Activated CD4-positive, alpha-beta T cell treated with anti-CD3 and anti-CD28 coated beads, Interleukin-2, amount 50 U/mL, for 48 hours (primary cell): ENCODE measurements around the gene GLYATL3.

ENCODE experiments used
- DNase-seq, 2 experiments: peaks; one replicate each; pipeline ENCODE4 v3.0.0-alpha.2; 2020

The GLYATL3 gene

DNA sequence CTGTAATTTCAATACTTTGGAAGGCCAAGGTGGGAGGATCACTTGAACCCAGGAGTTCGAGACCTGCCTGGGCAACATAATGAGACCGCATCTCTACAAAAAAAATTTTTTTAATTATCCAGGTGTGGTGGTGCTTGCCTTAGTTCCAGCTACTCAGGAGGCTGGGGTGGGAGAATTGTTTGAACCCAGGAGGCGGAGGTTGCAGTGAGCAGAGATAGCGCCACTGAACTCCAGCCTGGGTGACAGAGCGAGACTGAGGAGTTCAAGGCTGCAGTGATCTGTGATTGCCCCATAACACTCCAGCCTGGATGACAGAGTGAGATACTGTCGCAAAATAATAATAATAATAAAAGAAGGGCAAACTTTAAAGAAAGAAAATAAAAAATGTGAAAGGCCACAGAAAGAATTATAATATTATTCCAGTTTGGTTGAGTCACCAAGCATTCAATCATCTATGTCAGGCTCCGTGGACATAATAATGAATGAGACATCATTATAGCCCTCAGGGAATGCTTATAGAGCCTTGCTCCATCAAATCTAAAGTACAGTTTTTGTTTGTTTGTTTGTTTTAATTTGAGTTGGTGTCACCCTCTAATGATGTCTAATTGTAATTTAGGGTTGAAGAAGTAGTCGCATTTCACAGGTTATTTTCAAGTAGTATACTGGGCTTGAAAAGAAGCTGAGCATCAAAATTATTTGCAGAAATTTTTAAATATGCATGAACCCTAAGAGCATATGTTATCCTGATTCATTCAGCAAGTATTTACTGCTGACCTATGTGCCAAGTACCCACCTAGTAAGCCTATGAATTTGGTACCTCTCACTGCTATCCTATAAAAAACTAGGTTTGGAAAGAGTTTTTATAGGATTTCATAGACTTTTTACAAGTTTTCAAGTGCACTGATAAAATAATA lies 15.1 kb downstream of the GLYATL3 start:
- no peak for DNase-seq

DNA sequence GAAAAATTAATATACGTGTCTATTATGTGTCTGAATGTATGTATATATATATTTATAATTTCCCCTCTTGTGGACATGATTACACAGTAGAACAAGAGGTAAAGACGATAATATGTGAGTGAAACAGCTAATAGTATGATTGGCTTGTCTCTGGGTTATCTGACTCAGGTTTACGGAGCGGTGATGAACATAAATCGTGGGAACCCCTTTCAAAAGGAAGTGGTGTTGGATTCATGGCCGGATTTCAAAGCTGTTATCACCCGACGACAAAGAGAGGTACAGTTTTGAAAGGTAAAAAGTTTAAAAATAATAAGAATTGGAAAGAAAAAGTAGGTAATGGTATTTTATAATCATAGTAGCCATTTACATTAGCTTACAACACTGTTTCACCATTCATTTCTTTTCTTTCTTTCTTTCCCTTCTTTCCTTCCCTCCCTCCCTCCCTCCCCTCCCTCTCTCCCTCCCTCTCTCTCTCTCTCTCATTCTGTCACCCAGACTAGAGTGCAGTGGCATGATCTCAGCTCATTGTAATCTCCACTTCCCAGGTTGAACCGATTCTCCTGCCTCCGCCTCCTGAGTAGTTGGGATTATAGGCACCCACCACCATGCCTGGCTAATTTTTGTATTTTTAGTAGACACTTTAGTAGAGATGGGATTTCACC lies 15.9 kb downstream of the GLYATL3 start:
- no peak for DNase-seq

DNA sequence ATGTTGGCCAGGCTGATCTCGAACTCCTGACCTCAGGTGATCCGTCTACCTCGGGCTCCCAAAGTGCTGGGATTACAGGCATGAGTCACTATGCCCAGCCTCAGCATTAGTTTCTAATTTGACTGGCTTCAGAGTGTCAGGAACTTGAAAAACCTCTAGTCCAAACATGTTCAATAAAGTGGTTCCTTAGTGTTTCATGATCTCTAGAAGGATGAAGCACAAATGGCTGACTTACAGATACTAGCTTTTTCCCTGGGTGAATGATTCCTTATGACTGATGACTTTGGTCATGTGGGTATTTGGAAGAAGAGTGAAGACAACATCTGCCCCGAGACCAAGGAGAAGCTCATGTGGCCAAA lies 16.4 kb downstream of the GLYATL3 start:
- no peak for DNase-seq

DNA sequence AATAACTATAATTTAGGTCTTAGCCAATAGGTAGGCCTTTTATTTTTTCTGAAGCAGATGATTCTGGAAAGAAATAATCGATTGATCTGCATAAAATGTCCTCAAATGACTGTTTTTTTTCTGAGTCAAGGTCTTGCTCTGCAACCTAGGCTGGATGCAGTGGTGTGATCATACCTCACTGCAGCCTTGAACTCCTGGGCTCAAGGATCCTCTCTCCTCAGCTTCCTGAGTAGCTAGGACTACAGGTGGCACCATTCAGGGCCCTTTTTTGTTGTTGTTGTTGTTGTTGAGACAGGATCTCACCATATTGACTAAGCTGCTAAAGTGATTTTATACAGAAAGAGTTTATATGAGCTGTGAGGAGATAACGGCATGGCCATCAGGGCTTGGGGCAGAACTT lies 18.2 kb downstream of the GLYATL3 start:
- no peak for DNase-seq

DNA sequence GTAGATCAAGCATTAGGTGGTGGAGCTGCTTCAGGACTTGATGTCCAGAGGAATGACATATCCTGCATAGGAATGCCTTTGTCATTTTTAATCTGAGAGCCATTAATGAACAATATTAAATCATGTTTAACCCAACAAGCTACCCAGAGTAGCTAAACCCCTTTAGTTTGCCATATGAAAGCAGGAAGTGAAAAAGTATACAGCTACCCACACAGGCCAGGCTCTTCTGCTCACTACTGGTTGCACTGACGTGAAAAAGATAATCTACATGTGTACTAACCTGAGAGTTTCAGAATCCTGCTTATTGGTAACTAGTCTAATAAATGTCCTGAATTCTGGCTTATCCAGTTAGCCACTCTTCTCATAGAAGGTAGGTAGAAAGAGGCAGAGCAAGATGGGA lies 19.9 kb downstream of the GLYATL3 start:
- no peak for DNase-seq

DNA sequence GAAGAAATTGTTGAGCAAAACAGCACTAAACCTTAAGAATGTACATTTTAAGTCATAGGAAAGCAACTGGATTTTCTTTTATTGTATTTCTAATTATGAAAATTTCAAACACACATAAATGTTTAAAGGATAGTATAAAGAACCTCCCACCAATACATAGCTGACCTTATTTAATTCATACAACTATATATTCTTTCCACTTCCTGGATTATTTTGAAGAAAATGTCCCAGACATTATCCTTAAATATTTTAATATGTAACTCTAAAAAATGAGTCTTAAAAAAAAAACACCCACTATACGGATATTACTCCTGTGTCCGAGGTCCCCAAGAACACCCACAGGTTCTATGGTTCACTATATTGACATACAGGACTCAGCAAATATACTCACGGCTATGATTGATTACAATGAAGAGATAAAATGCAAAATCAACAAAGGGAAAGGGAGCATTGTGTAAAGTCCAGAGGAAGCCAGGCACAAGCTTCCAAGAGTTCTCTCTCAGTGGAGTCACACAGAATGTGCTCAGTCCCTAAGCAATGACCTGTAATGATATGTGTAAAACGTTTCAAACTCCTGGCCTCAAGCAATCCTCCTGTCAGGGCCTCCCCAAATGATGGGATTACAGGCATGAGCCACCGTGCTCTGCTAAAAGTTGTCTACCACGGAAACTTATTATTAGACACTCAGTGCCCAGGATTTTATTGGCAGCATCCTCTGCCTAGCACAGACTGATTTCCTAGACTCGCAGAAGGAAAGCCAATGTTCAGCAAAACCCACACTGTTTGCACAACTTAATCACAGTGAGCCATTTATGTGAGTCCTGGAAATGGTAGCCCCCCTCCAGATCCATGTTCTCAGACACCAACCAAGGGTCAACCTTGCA lies 23.2 kb downstream of the GLYATL3 start:
- DNase-seq: no peak

DNA sequence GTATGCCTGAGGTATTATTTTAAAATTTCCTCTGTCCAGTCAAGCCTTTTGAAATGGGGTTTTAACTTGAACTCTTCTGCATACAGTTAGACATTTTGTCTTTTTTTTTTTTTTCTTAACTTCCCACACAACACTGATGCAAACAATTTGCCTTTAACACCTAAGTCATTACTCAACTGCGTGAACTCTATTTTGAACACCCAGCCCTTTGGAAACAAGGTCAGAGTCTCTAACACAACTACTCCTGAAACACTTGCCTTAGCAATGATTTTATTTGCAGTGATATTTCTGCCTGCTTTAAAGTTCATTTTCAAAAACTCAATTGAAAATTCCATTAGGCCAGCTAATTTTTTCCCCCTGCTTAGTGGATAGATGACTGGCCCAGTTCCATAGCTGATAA lies 24.2 kb downstream of the GLYATL3 start:
- DNase-seq: no peak

DNA sequence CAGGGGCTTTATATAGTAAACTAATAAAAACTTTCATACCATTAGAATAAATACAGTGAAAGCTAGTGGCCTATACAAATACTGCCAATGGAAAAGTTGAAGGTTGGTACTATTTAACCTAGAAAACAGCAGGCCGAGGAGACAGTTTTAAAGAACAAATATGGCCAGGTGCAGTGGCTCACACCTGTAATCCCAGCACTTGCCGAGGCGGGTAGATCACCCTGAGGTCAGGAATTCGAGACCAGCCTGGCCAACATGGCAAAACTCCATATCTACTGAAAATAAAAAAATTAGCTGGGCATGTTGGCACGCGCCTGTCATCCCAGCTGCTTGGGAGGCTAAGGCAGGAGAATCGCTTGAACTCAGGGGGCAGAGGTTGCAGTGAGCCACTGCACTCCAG lies 24.8 kb downstream of the GLYATL3 start:
- DNase-seq: no peak

DNA sequence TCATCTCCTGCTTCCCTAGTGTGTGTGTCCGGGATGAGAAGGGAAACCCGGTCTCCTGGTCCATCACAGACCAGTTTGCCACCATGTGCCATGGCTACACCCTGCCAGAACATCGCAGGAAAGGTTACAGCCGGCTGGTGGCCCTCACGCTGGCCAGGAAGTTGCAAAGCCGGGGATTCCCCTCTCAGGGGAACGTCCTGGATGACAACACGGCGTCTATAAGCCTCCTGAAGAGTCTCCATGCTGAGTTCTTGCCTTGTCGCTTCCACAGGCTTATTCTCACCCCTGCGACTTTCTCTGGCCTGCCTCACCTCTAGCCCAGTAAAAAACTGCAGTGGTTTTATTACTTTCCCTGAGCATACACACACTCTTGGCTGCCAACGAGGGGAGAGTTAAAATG lies 26.9 kb downstream of the GLYATL3 start:
- no peak for DNase-seq

DNA sequence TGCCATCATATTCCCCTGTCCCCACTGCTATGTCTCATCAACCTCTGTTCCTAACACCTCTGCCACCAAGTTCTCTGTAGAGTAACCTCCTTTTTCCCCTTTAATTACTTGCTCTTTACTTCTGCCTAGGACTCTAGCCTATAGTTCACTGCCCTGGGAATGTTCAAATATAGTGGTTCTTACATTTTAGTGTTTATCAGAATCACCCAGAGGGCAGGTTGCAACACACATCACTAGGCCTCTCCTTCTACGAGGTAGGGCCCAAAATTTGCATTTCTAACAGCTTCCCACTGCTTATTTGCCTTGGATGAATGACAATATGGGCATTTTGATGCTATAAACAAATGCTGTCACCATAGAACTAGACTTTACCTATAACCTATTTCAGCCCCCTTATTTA lies 27.6 kb downstream of the GLYATL3 start:
- no peak for DNase-seq

DNA sequence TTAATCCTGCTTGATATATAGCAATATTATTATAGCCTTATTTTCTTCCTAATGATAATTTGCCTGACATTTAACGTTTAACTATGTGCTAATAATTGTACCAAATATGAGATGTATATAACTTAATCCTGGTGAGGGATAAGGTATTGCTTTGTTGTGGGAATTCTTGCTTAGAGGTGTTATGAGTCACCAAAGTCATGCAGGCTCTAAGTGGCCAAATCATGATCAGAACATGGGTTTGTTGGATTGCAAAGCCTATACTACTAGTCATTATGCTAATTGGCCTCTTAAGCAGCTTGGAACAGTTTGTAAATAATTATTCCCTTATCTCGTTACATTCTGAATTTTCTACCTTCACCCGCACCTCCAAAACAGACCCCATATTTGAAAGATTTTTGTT lies 28.8 kb downstream of the GLYATL3 start:
- DNase-seq: no peak

DNA sequence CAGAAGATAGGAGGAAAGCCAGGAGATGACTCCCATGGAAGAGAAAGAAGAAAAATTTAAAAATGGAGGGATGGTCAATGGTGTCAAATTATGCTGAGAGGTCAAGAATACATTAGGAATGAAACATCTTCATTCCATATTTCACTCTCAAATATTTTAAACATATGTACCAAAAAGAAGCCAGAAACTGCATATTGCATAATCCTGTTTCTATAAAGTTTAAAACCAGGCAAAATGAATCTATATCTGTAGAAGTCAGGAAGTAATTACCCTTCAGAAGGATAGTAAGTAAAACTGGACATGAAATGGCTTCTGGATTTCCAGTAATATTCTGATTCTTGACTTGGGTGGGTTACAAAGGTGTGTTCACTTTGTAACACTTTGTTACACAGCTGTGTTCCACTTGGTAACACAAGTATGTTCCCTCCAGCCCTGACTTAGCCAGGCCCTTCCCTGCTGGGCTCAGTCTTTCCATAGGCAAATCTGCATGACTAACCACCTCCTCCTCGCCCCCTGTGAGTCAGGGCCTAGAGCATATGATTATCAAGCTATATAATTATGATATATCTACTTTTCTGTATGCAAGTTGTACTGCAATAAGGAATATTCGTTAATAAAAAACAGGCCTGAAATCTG lies 30.5 kb downstream of the GLYATL3 start:
- DNase-seq: no peak

DNA sequence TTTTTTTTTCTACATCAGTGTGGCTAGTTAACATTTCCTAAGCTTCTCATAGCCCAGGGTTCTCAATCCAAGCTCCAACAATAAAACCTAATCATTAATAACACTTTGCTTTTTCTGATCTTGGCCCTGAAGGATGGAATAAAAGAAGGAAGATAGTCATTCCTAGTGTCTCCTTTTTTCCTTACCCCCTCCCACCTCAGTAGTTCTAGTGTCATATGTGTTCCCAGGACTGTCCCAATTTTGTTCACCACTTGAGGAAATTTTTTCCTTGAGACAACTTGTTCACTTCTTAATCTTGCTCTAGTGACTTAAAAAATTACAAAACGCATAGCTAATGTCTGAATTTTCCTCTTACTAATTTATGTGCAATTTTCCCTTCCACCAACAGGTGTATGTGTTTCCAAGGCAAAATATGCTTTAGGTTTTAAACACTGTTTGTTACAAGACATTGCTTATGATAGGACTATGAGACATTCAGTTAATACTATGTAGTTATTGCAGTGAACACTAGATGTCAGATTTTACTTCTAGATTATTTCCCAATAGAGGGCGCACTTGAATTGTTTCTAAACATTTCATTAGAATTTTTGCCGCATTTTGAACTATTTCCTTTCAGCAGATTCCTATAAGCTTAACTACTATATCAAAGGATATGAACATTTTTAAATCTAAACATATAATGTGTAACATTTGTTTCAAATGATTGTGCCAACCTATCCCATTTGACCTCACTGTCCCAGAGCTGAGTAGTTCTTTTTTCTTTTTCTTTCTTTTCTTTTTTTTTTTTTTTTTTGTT lies 32.2 kb downstream of the GLYATL3 start:
- no peak for DNase-seq

DNA sequence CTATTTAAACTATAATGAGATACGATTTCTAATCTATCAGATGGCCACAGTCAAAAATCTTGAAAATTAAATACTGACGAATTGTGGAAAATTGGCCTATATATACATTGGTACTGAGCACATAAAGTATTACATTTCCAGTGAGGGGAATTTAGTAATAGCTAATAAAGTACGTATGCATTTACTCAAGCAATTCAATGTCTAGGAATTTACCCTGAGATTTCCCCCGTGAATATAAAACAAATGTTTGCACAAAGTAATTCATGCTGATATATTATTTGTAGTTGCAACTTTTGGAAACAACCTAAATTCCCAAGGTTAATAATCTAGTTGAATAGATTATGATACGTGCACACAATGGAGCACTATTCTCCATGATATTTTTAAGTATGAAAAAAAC lies 36.1 kb downstream of the GLYATL3 start:
- DNase-seq: no peak

DNA sequence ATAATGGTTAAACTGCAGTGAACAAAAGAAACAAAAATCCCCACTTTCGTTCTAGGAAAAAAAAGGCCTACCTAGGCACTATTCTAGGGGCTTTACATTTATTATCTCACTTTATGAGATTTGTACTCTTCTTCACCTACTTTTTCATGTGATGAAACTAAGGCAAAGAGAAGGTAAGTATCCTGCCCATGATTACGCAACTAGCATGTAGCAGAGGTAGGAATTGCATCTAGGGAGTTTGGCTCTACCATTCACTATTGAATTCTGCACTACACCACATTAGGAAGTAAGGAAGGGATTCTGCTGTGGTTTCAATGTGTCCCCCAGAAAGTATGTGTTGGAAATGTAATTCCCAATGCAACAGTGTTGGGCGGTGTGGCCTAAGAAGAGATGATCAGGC lies 39.4 kb downstream of the GLYATL3 start:
- no peak for DNase-seq

DNA sequence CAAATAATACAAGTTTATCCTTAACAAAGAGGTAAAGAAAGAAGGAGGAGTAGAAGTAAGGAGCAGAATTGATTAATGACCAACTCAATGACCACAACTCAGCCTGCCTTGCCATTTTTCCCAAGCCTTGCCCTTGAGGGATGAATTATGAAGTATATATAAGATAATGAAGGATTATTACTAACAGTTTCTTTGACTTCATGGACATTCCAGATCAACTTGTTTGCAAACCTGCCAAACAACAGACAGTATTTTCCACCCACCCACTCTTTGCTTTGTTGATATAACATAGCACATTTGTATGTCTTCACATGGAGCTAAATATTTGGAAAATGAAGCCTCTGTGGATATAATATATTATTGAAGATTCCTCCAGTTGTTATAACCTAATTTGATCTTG lies 40.9 kb downstream of the GLYATL3 start:
- no peak for DNase-seq

DNA sequence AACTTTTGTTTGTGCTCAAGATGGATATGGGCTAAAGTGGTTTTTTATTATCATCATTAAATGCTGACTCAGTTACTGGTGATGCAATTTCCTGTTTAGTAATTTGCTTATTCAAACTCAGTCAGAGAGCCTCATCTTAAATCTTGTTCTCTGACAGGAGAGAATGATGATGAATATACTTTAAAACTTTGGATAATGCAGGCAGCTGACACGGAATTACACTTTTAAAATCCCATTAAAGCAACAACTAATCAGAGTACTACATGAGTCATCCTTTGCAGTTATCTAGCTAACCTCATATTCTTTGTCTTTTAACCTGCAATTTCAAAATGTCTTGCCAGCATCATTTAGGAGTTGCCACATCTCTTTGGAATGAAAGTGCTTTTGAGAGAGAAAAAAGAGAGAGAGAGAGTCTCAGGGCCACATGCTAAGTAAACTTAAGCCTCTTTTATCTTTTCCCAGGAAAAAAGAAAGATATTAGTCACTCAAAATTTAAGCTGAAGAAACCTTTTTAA lies 41.5 kb downstream of the GLYATL3 start:
- no peak for DNase-seq

DNA sequence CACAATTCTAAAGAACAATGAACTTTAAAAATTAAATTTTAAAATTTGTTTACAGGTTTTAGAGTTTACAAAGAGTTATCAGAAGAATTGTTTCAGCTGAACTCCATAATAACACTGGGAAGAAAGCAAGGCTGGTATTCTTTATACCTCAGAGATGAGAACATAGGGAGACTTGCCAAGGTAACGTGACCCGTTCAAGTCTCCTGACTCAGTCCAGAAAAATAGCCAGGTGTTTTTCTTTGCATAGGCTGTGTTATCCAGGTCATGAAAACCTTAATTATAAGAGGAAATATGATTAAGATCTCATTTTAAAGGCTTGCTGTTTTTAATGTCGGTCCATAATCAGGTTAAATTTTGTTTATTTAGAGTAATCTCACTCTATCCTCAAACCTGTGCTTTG lies 42.2 kb downstream of the GLYATL3 start:
- DNase-seq: no peak

DNA sequence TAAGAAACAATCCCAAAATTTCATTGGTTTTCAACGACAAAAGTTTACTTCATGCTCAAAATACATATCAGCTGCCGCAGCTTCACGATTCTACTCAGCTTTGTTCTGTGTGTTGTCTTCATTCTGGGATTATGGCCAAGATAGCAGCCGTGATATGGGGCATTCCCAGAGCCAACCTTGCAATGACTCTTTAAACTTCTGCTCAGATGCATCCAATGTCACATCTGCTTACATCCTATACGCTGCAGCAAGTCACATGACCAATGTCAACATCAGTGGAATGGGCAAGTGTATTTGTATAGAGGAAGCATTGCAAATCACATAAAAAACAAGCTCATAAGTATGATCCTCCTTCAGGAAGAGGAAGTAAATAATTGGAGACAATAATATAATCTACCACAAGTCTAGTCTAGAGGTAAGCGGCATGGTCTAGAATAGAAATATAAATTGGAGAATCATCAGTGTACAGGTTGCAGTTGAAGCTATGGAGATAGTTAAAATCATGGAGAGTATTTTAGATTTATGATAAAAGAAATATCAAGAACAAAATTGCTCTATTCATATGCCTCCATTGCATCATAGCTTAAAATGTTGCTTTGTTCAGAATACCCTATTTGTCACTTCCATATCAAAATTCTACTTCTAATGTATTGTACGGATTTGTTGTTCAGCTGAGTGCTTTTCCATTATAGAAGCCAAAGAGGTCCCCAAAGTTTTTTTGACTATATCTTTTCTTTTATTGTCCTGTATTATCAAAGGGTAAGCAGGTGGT lies 43.5 kb downstream of the GLYATL3 start:
- DNase-seq: no peak

DNA sequence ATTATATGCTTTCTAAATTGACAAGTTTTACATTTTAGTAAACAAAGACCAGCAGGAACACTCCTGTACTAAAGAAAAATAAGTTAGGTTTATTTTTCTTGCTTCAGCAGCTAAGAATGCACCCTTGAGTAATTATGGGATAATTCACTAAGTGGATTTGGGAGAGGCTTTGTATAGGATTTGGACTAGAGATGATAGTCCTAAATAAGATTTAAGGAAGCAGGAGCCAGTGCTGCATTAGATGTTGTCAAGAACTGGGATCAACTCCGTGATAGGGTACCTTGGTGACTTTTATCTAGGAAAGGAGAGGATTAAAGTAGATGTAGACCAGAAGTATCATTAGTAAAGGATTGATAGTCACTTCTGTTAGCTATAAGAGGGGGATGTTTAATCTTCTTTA lies 46.6 kb downstream of the GLYATL3 start:
- DNase-seq: no peak

DNA sequence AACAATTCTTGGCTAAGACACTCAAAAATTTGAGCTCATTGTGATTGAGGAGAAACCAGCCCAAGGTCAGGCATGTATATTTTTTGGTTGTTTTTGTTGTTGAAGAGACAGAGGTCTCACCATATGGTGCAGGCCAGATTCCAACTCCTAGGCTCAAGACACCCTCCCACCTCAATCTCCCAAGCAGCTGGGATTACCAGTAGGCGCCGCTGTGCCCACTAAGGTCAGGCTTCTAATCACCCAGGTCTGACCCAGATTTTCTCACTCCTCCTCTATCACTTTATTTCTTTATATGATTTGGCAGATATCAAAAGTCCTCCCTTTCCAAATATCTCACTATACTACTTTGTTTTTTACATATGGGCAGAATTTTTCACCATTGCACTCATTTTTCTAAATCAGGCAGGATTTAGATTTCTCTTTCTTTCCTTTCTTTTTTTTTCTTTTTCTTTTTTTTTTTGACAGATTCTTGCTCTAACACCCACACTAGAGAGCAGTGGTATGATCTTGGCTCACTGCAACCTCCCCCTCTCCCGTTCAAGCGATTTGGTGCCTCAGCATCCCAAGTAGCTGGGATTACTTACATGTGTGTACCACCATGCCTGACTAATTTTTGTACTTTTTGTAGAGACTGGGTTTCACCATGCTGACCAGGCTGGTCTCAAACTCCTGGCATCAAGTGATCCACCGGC lies 49.0 kb downstream of the GLYATL3 start:
- no peak for DNase-seq
